ENCODE measurements around the gene GPC6. TPM values are rescaled to one million over a fixed set of nuclear protein-coding genes. Genes with fewer than 3 reads are reported as not detected.

GPC6 gene
- total RNA-seq, 4 donors from 2014 or later, result 2.7 to 5.7 (median 4.4) TPM

DNA sequence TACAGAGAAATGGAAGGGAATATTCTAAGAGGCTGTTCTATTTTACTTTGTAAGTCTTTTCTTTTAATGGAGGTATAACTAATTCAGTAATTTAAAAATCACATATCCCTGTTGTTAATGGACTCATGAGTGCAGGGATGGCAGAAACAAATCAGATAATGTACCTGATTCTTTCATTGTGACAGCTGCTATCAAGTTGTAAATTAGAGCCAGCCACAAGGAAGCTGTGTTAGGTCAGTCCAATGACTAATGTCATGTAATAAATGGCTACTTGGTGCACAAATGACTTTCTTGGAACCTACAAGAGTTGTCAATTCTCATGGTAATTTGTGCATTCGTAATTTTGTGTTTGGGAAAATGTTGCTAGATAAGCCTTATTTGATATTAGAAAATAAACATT lies 806.5 kb downstream of the GPC6 start:
- DNase-seq (ENCODE audit: low spot score in 2 of 2), result no peak
- TF ChIP-seq POLR2A (IDR thresholded peaks at IDR 0.05) (no peak), EP300 (IDR thresholded peaks at IDR 0.05) (no peak), POLR2AphosphoS5 (IDR thresholded peaks at IDR 0.05) (no peak)
- TF ChIP-seq, protein P1, sequence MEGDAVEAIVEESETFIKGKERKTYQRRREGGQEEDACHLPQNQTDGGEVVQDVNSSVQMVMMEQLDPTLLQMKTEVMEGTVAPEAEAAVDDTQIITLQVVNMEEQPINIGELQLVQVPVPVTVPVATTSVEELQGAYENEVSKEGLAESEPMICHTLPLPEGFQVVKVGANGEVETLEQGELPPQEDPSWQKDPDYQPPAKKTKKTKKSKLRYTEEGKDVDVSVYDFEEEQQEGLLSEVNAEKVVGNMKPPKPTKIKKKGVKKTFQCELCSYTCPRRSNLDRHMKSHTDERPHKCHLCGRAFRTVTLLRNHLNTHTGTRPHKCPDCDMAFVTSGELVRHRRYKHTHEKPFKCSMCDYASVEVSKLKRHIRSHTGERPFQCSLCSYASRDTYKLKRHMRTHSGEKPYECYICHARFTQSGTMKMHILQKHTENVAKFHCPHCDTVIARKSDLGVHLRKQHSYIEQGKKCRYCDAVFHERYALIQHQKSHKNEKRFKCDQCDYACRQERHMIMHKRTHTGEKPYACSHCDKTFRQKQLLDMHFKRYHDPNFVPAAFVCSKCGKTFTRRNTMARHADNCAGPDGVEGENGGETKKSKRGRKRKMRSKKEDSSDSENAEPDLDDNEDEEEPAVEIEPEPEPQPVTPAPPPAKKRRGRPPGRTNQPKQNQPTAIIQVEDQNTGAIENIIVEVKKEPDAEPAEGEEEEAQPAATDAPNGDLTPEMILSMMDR (IDR thresholded peaks at IDR 0.05), result no peak
- no peak overlapping the region for H3K27ac ChIP-seq
- H3K4me3 ChIP-seq, result no peak overlapping the region
- H3K9me3 ChIP-seq, result no peaks in the 10 kb centered on the region
- H3K27me3 ChIP-seq, result no peaks in the 10 kb centered on the region
- H3K36me3 ChIP-seq, result no peaks in the 10 kb centered on the region
- no peaks in the 10 kb centered on the region for H3K4me1 ChIP-seq
- WGBS, result 80% methylated on average over 1 of the region's 1 CpG

DNA sequence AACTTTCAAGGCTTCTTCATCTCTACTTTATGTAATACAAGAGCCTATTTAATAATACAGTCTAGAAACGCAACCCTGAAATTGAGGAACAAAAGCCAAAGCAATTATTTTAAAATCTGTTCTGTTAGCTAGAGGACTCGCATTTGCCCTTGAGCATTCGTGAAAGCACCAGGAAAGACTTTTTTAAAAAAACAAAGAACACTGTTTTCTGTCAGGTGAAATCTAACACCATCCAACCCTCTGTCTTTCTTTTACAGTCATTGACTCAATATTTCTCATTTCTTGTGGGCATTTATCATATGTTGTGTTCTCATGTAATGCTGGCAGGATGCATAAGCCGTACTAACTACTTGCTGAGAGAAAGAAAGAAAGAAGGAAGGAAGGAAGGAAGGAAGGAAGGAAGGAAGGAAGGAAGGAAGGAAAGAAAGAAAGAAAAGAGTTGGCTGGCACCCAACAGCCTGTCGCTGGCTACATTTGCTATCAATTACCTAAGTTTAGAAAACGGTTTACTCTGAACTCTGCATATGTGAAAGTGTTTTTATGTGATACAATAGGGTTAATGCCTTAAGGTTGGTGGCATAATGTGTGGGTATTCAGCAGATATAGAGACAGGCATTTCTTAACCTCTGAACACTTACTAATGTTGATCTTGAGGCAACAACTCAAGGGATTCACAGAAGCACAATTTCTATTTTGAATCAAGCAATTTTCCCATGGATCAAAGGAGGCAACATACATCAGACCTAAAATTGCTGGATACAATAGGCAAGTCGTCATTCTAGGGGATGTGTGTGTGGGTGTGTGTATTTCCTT lies 807.4 kb downstream of the GPC6 start:
- TF ChIP-seq, protein P1 (IDR thresholded peaks at IDR 0.05), result no peak
- TF ChIP-seq EP300 (IDR thresholded peaks at IDR 0.05) (no peak), POLR2AphosphoS5 (IDR thresholded peaks at IDR 0.05) (no peak), POLR2A (IDR thresholded peaks at IDR 0.05) (no peak)
- Histone ChIP-seq H3K4me1 (no peaks in the 10 kb centered on the region), H3K9me3 (no peaks in the 10 kb centered on the region), H3K36me3 (no peaks in the 10 kb centered on the region), H3K27me3 (no peaks in the 10 kb centered on the region), H3K27ac (no peak overlapping the region), H3K4me3 (no peak overlapping the region)
- DNase-seq (ENCODE audit: low spot score in 2 of 2), result no peak
- WGBS, result 41% methylated on average over 7 of the region's 7 CpGs

DNA sequence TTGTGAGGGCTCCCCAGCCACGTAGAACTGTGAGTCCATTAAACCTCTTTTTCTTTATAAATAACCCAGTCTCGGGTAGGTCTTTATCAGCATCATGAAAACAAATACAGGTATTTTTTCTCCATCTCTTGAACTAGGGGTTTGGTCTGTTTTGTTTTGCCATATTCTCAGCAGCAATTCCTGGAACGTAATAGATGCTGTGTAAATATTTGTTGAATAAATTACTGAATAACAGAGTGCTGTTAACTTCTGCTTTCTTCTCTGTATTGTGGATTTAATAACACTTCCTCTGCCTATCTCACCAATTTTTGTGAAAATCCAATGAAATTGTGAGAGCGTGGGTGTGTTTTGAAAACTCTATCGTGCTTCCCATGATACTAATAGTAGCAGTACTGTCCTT lies 823.4 kb downstream of the GPC6 start:
- H3K9me3 ChIP-seq, result no peaks in the 10 kb centered on the region
- no peak for DNase-seq (ENCODE audit: low spot score in 2 of 2)
- 86% methylated on average over 5 of the region's 5 CpGs for WGBS

DNA sequence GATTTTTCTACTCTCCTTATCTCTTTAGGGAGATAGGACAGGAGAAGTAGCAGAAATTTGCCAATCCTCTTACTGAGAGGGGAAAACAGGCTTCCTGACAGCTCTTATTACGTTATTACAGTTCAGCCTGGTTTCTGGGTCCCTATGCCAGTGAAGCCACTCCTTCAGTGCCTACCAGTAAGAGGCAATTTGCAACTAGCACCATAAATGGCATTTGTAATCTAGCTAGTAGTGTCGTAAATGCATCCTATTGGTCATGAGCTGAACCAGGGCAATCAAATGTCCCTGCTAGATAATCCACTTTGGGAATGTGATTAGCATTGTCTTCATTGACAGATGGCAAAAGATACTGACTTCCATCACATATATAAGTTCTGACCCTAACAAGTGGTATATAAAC lies 824.1 kb downstream of the GPC6 start:
- Histone ChIP-seq H3K9me3 (no peaks in the 10 kb centered on the region), H3K36me3 (no peaks in the 10 kb centered on the region), H3K4me3 (no peak overlapping the region), H3K4me1 (no peaks in the 10 kb centered on the region), H3K27ac (no peak overlapping the region), H3K27me3 (peaks cover 3% of the 10 kb centered on the region)
- 93% methylated on average over 2 of the region's 2 CpGs for WGBS
- DNase-seq (ENCODE audit: low spot score in 2 of 2), result no peak
- TF ChIP-seq, protein P1 (IDR thresholded peaks at IDR 0.05), result no peak

More for the DNA sequence above, 823.4 kb downstream of the GPC6 start:
- peaks cover 3% of the 10 kb centered on the region for H3K27me3 ChIP-seq
- no peak overlapping the region for H3K27ac ChIP-seq
- no peaks in the 10 kb centered on the region for H3K4me1 ChIP-seq
- H3K36me3 ChIP-seq, result no peaks in the 10 kb centered on the region
- TF ChIP-seq POLR2AphosphoS5 (IDR thresholded peaks at IDR 0.05) (no peak), EP300 (IDR thresholded peaks at IDR 0.05) (no peak), POLR2A (IDR thresholded peaks at IDR 0.05) (no peak)
- TF ChIP-seq, protein P1 (IDR thresholded peaks at IDR 0.05), result no peak
- no peak overlapping the region for H3K4me3 ChIP-seq

DNA sequence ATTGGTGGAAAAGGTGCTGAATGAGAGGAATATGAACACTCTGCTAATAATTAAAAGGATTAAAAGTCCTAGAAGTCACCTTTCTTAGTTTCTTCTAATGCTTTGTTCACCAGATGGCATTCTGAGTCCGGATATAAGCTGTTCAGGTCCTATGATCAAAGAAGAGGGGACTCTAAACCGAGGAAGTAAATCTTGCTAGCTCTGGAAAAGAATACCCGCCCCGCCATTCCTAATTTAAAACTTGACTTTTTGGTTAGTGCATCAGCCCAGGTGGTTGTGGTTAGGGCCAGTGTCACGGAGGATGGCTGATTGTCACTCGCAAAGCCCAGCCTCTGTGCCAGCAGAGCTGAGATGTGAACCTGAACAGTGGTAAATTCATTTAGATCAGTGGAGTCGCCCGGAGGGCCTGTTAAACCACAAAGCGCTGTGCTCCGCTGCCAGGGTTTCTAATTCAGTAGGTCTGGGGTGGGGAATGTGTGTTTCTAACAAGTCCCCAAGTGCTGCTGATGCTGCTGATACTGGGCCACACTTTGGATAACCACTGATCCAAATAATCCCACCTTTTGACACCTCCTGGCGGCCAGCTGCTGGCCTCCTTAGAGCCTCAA lies 827.5 kb downstream of the GPC6 start:
- no peaks in the 10 kb centered on the region for H3K9me3 ChIP-seq
- no peak overlapping the region for H3K4me3 ChIP-seq
- WGBS, result 85% methylated on average over 10 of the region's 11 CpGs
- H3K27ac ChIP-seq, result no peak overlapping the region
- H3K27me3 ChIP-seq, result no peaks in the 10 kb centered on the region
- H3K4me1 ChIP-seq, result no peaks in the 10 kb centered on the region
- no peak for TF ChIP-seq EP300 (IDR thresholded peaks at IDR 0.05)
- TF ChIP-seq, protein P1 (IDR thresholded peaks at IDR 0.05), result no peak
- no peak for DNase-seq (ENCODE audit: low spot score in 2 of 2)
- H3K36me3 ChIP-seq, result no peaks in the 10 kb centered on the region

Data from suprapubic skin (tissue), 4 donors.